T-helper 1 cell treated with Interleukin-12 subunit alpha and Interleukin-12 subunit beta and Interleukin-4 antibody, amounts not matched to agents 30 ng/mL and 1 ng/mL, for 36 hours (primary cell): ENCODE data around the gene ITGAX. TPM values are rescaled to one million over a fixed set of nuclear protein-coding genes. Genes with fewer than 3 reads are reported as not detected.
"Not testable (repeated sequence)": the region's sequence is repeated elsewhere in the genome, so short reads cannot be mapped to it uniquely, and the experiment has no call there.

Experiments
- intact Hi-C: fragments of 100-400 bp; cut with micrococcal nuclease; formaldehyde crosslinking; loops from one replicate; pipeline ENCODE4 v1.15.1; 2024
- total RNA-seq: library from RNA; stranded (reverse); gene quantifications from 2 replicates; pipeline ENCODE4 v1.2.3, GENCODE V29; 2022

The ITGAX gene
- total RNA-seq, 1 donor from 2014 or later = 142 TPM

- intact Hi-C loops = no loop called here
These were observed 48.8 kb downstream of the ITGAX start for GRCh38 chr16:31403590-31404352.

GRCh38 chr16:31404353-31405064 lies 49.5 kb downstream of the ITGAX start:
- intact Hi-C loops = no loop called here

GRCh38 chr16:31407406-31407805 lies 52.4 kb downstream of the ITGAX start:
- intact Hi-C loops = no loop called here

DNA sequence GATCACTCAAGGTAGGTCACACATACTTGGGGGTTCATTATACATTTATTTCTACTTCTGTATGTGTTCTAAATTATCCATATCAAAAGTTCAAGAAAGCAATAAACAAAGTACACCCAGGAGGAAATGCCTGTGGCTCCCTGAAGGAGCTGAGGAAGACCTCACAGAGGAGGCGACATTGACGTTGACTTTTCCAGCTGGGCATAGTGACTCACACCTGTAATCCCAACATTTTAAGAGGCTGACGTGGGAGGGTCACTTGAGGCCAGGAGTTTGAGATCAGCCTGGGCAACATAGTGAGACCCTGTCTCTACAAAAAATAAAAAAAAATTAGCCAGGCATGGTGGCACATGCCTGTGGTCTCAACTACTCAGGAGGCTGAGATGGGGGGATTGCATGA lies 54.5 kb downstream of the ITGAX start:
- intact Hi-C loops = no loop called here

- intact Hi-C loops = no loop called here
These were observed 55.1 kb downstream of the ITGAX start for GRCh38 chr16:31410082-31410481.

DNA sequence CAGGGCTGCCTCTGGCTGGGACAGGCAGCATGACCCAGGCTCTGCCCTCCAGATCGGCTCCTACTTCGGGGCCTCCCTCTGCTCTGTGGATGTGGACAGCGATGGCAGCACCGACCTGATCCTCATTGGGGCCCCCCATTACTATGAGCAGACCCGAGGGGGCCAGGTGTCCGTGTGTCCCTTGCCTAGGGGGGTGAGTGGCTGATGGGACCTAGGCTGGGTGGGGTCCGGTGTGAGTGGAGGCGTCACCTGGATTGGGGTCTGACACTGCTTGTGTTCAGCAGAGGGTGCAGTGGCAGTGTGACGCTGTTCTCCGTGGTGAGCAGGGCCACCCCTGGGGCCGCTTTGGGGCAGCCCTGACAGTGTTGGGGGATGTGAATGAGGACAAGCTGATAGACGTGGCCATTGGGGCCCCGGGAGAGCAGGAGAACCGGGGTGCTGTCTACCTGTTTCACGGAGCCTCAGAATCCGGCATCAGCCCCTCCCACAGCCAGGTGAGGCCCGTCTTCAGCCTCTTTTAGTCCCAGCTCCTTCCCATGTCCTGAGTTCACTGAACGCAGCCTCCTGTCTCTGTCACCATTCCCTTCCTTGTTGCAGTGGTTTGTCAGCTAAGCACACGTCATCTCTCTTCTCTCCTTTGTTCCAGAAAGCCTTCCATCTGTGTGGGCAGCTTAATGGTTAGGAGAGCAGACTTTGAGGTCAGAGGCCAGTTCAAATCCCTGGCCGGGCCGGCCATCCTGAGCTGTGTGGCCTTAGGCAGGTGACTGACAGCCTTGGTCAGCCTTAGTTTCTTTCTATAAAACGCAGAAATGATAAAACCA lies 56.3 kb downstream of the ITGAX start:
- intact Hi-C loops = no loop called here

GRCh38 chr16:31412750-31413149 lies 57.8 kb downstream of the ITGAX start:
- intact Hi-C loops = no loop called here

GRCh38 chr16:31413381-31413780 lies 58.4 kb downstream of the ITGAX start:
- intact Hi-C loops = no loop called here

DNA sequence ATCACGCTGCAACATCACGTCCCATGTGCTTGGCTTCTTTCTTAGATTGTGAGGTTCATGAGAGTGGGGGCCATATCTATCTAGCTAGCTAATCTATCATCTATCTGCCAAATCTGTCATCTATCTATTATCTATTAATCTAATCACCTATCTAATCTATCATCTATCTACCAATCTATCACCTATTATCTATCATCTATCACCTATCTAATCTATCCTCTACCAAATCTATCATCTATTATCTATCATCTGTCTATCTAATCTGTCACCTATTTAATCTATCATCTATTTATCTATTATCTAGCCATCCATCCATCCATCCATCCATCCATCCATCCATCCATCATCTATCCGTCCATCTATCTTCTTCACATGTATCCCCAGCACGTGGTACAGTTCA lies 59.0 kb downstream of the ITGAX start:
- intact Hi-C loops = no loop called here

- intact Hi-C loops = no loop called here
These were observed 59.7 kb downstream of the ITGAX start for GRCh38 chr16:31414706-31415105.

- intact Hi-C loops = no loop called here
These were observed 61.4 kb downstream of the ITGAX start for GRCh38 chr16:31416371-31416770.

- intact Hi-C loops = not testable (repeated sequence)
These were observed 62.1 kb downstream of the ITGAX start for GRCh38 chr16:31417036-31417435.

DNA sequence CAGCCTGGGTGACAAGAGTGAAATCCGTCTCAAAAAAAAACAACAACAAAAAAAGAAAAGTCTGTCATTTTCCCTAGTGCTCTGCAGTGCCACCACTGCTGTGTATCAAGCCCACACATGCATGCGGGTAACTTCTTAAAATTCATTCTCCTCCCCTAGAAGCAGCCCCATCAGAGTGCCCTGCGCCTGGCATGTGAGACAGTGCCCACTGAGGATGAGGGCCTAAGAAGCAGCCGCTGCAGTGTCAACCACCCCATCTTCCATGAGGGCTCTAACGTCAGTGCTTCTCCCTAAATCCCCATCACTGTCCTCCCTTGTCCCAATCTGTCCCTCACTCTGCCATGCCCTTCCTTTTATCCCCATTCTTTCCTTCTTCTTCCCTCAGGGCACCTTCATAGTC lies 62.9 kb downstream of the ITGAX start:
- intact Hi-C loops = no loop called here

- intact Hi-C loops = loop anchor here (2.0 to 10.0 kb wide), 4 partner anchors 21 to 425 kb away; partner anchors contain the start of genes ARMC5 and PYCARD
These were observed 65.1 kb downstream of the ITGAX start for GRCh38 chr16:31420037-31420436.

- intact Hi-C loops = loop anchor here (1.0 to 10.0 kb wide), 5 partner anchors 19 to 427 kb away; partner anchors contain the start of genes ARMC5 and PYCARD
These were observed 66.6 kb downstream of the ITGAX start for GRCh38 chr16:31421587-31421986.

- intact Hi-C loops = loop anchor here (5.0 to 10.0 kb wide), 2 partner anchors 221 to 428 kb away; partner anchors contain the start of gene PYCARD
These were observed 68.3 kb downstream of the ITGAX start for GRCh38 chr16:31423241-31423640.

- intact Hi-C loops = loop anchor here (5.0 to 10.0 kb wide), 2 partner anchors 222 to 429 kb away; partner anchors contain the start of gene PYCARD
These were observed 68.8 kb downstream of the ITGAX start for GRCh38 chr16:31423801-31424200.

DNA sequence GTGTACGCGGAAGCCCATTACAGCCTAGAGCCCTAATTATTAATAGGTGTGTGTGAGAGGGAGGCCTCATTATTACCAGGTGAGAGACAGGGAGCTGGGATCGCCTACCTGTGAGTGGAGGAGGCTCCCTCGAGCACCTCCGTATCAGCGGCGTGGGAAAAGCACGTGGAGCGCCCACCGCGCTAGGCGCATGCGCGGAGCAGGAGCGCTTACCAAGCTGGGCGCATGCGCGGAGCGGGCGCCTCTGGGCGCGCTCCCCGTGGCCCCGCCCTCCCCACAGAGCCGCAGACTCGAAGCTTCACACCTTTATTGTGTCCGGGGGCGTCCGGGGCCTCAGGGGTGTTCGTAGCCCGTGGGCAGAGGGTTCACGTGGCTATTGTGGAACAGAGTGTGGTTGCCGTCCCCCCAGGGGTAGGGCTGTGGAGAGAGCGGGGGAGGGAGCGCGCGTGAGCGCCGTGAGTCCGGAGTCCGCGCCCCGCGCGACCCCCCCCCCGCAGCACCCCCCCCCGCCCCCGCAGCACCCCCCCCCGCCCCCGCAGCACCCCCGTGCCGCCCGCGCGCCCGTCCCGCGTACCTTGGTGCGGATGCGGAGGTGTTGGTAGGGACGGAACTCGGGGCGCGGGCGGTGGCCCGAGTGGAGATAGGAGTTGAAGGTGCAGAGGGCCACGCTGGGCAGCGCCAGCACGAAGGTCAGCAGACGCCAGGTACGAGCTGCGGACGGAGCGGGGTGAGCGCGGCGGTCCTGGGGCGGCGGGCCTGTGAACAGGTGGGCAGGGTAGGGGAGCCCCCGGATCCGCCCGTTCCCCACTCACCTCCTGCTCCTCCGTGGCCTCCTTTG lies 72.7 kb downstream of the ITGAX start:
- intact Hi-C loops = loop anchor here (5.0 to 10.0 kb wide), 2 partner anchors 50 to 433 kb away; no protein-coding TSS in a partner anchor

DNA sequence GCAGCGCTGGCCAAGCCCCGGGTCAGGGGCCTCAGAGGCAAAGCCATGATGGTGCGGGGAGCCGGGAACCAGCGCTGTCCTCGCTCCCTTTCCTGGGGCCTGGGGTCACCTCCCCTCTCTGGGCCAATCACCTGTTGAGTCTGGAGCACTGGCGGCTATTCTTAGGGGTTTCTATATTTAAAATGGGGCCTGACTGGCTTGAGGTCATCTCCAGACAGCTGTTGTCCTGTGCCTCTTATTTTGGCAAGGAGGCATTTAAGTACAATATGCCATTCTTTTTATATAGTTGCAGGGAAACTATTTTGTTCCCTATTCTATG lies 73.3 kb downstream of the ITGAX start, which contains the start of gene COX6A2:
COX6A2 (minus strand) TSS at position 82 of the 319 bp plus-strand sequence; CDS start at position 47, 35 bp downstream.
- intact Hi-C loops = loop anchor here (5.0 to 10.0 kb wide), 2 partner anchors 49 to 433 kb away; no protein-coding TSS in a partner anchor

DNA sequence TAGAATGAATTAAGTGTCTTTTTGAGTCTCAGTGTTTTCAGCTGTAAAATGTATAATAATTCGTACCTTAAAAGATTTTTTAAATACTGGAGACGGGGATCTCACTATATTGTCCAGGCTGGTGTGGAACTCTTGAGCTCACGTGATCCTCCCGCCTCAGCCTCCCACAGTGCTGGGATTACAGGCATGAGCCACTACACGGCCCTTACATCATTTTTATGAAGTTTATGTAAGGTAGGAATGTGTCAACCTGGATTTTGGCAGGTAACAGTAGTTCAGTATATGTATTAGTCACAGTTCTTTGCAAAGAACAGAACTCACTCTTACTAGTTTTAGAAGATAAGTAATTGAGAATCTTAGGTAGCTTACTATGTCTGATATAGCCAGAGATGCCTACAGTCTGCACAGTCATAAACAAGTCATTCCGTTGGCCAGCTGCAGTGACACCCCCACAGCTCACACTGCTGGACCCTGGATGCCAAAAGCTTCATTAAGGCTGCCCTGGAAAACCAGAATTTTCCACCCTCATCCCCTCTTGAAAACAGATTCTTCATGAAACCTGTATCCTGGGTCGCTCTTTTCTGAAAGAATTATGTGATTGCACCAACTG lies 73.8 kb downstream of the ITGAX start:
- intact Hi-C loops = loop anchor here (5.0 to 10.0 kb wide), 2 partner anchors 49 to 434 kb away; no protein-coding TSS in a partner anchor
